Measurements from ENCODE around the gene RANBP3L. TPM values are rescaled to one million over a fixed set of nuclear protein-coding genes. Genes with fewer than 3 reads are reported as not detected.

RANBP3L gene
- total RNA-seq, 1 donor from 2014 or later, result 7.1 TPM

GRCh38 chr5:36243653-36244052 lies 58.0 kb downstream of the RANBP3L start:
- no peak for ATAC-seq
- H3K4me3 ChIP-seq, result no peak overlapping the region
- no peaks in the 10 kb centered on the region for H3K27me3 ChIP-seq
- no peak for DNase-seq
- no peaks in the 10 kb centered on the region for H3K9me3 ChIP-seq
- intact Hi-C loops (cut with DNase I), result no loop called here
- TF ChIP-seq CTCF (IDR thresholded peaks at IDR 0.05), result no peak
- peaks cover 23% of the 10 kb centered on the region for H3K4me1 ChIP-seq
- H3K36me3 ChIP-seq, result no peaks in the 10 kb centered on the region
- H3K27ac ChIP-seq, result no peak overlapping the region

GRCh38 chr5:36242534-36243485 lies 58.9 kb downstream of the RANBP3L start:
- no peak for TF ChIP-seq CTCF (IDR thresholded peaks at IDR 0.05)
- intact Hi-C loops (cut with DNase I), result no loop called here

GRCh38 chr5:36241631-36242533 lies 59.8 kb downstream of the RANBP3L start, which contains the start of gene NADK2:
Gene NADK2, minus strand, starts transcription at chr5:36241925. Its CDS starts 127 bp downstream, at chr5:36241798.
- H3K27me3 ChIP-seq, result no peaks in the 10 kb centered on the region

More at GRCh38 chr5:36242534-36243485, 58.9 kb downstream of the RANBP3L start:
- Histone ChIP-seq H3K27me3 (no peaks in the 10 kb centered on the region), H3K9me3 (no peaks in the 10 kb centered on the region), H3K36me3 (no peaks in the 10 kb centered on the region), H3K4me3 (peak overlapping the region; percentile 83), H3K4me1 (peaks cover 32% of the 10 kb centered on the region), H3K27ac (peak overlapping the region; percentile 95)
- ATAC-seq (no peak), DNase-seq (no peak)

GRCh38 chr5:36240779-36241630 lies 60.7 kb downstream of the RANBP3L start:
- Histone ChIP-seq H3K27me3 (no peaks in the 10 kb centered on the region), H3K27ac (peak overlapping the region; percentile 95), H3K9me3 (no peaks in the 10 kb centered on the region), H3K36me3 (no peaks in the 10 kb centered on the region), H3K4me1 (peaks cover 34% of the 10 kb centered on the region), H3K4me3 (peak overlapping the region; percentile 83)
- DNase-seq (peak; percentile 80), ATAC-seq (peak; percentile 55)
- TF ChIP-seq CTCF (IDR thresholded peaks at IDR 0.05), result no peak
- intact Hi-C loops (cut with DNase I), result no loop called here

More at GRCh38 chr5:36241631-36242533, 59.8 kb downstream of the RANBP3L start, which contains the start of gene NADK2:
- H3K36me3 ChIP-seq, result no peaks in the 10 kb centered on the region
- DNase-seq (peak; percentile 98), ATAC-seq (peak; percentile 95)
- peaks cover 34% of the 10 kb centered on the region for H3K4me1 ChIP-seq
- H3K27ac ChIP-seq, result peak within 1 kb of the TSS; percentile 95
- TF ChIP-seq CTCF (IDR thresholded peaks at IDR 0.05), result peak; percentile 70
- intact Hi-C loops (cut with DNase I), result no loop called here
- no peaks in the 10 kb centered on the region for H3K9me3 ChIP-seq
- peak within 1 kb of the TSS; percentile 83 for H3K4me3 ChIP-seq
